GM12878 (cell line): ENCODE results near the gene HSBP1L1. TPM values are rescaled to one million over a fixed set of nuclear protein-coding genes. Genes with fewer than 3 reads are reported as not detected.

Source experiments
- ATAC-seq: fragments of 200-7000 bp; cut with Tn5 transposase; 3 replicates; pipeline ENCODE4 v1.9.1; 2020; ENCODE audit warnings: mild to moderate bottlenecking, moderate library complexity
- BruUV-seq: library from RNA; stranded (reverse); fragments of 400-500 nt; replicated peaks from 2 replicates; lab custom pipeline; 2021; lab: Mats Ljungman, UMichigan
- CTCF ChIA-PET: fragments of 300-600 bp; sonication (Branson Sonifier 250); formaldehyde crosslinking; extraction: SDS; loops from one replicate; lab custom pipeline; 2021; ENCODE audit warnings: inconsistent platforms; lab: Yijun Ruan, JAX
- POLR2A ChIA-PET: fragments of 350-600 bp; formaldehyde crosslinking; extraction: SDS; loops from one replicate; lab custom pipeline; 2021; ENCODE audit warnings: inconsistent platforms; lab: Charles Lee
- RAD21 ChIA-PET: fragments of 300-600 bp; sonication (Branson Sonifier 250); formaldehyde crosslinking; loops from one replicate; lab custom pipeline; 2023; ENCODE audit warnings: antibody characterized with exemption; ENCODE audit not compliant: unreplicated experiment; lab: Charles Lee
- SMC1A ChIA-PET: fragments of 300-600 bp; sonication (Branson Sonifier 250); formaldehyde crosslinking; loops from one replicate; lab custom pipeline; 2023; ENCODE audit not compliant: unreplicated experiment, uncharacterized antibody; lab: Charles Lee
- DNase-seq: peaks from one replicate; pipeline ENCODE4 v3.0.0-alpha.2; 2011; ENCODE audit warnings: low read depth, low spot score
- FAIRE-seq: peaks from 3 replicates; lab custom pipeline; 2011; peaks lifted over from hg19 to GRCh38; lab: Jason Lieb, UNC
- H2AFZ ChIP-seq: 2 replicates; pipeline ENCODE4 v1.6.0; 2011; ENCODE audit warnings: low read depth, low read length, control low read depth; ENCODE audit not compliant: control insufficient read depth
- H3K27ac ChIP-seq: 2 replicates; pipeline ENCODE4 v1.5.1; 2011; ENCODE audit warnings: control low read depth; ENCODE audit not compliant: control insufficient read depth, insufficient read depth
- H3K27me3 ChIP-seq, 2 experiments: replicated peaks in 1 of 2; 2 replicates each; pipeline versions ENCODE4 v1.6.0 to v1.6.1; 2011; ENCODE audit warnings: low read length in 1 of 2; ENCODE audit not compliant: control insufficient read depth in 2 of 2, insufficient read depth in 2 of 2
- H3K36me3 ChIP-seq, 2 experiments: 2 replicates each; pipeline ENCODE4 v1.5.1; 2011; ENCODE audit warnings: low read length in 1 of 2; ENCODE audit not compliant: control insufficient read depth in 2 of 2, insufficient read depth in 2 of 2
- H3K4me1 ChIP-seq: 2 replicates; pipeline ENCODE4 v1.6.1; 2011; ENCODE audit warnings: mild to moderate bottlenecking, low read length, moderate library complexity, mixed read lengths; ENCODE audit not compliant: control insufficient read depth, insufficient read depth
- H3K4me2 ChIP-seq: 2 replicates; pipeline ENCODE4 v1.6.0; 2011; ENCODE audit warnings: control low read depth; ENCODE audit not compliant: control insufficient read depth, insufficient read depth
- H3K4me3 ChIP-seq: fragments of 200-600 bp; sonication (generic); 2 replicates; pipeline ENCODE4 v1.5.1; 2016
- H3K79me2 ChIP-seq: 2 replicates; pipeline ENCODE4 v1.6.0; 2011; ENCODE audit warnings: low read length; ENCODE audit not compliant: control insufficient read depth, insufficient read depth
- H3K9ac ChIP-seq: 2 replicates; pipeline ENCODE4 v1.8.0; 2011; ENCODE audit warnings: low read length, control low read depth, mixed read lengths; ENCODE audit not compliant: control insufficient read depth, insufficient read depth
- H3K9me3 ChIP-seq: replicated peaks from 3 replicates; pipeline ENCODE4 v1.5.1; 2011; ENCODE audit warnings: mild to moderate bottlenecking, low read length; ENCODE audit not compliant: control insufficient read depth, insufficient read depth
- H4K20me1 ChIP-seq: 2 replicates; pipeline ENCODE4 v1.6.0; 2011; ENCODE audit not compliant: control insufficient read depth, insufficient read depth
- BACH1 ChIP-seq: fragments of 450-650 bp; IDR thresholded peaks from 2 replicates; pipeline ENCODE4 v1.6.1; 2017; ENCODE audit warnings: mild to moderate bottlenecking, borderline replicate concordance
- BCL3 ChIP-seq: IDR thresholded peaks from 2 replicates; pipeline ENCODE4 v1.6.1; 2011; ENCODE audit warnings: borderline replicate concordance, low read depth, mild to moderate bottlenecking, moderate library complexity, low read length; ENCODE audit not compliant: insufficient read depth, poor library complexity, severe bottlenecking
- CBX3 ChIP-seq: fragments of 200-600 bp; sonication (generic); IDR thresholded peaks from 2 replicates; pipeline ENCODE4 v1.6.1; 2016; ENCODE audit warnings: low read depth, borderline replicate concordance
- CHD1 ChIP-seq: IDR thresholded peaks from 2 replicates; pipeline ENCODE4 v1.6.1; 2012; ENCODE audit warnings: low read depth, low read length, improper control_type of control experiment
- HSF1 ChIP-seq: fragments of 150-350 bp; IDR thresholded peaks from 2 replicates; pipeline ENCODE4 v1.6.1; 2014; ENCODE audit warnings: mild to moderate bottlenecking, low read depth, low read length
- LARP7 ChIP-seq: fragments of 450-650 bp; IDR thresholded peaks from 2 replicates; pipeline ENCODE4 v1.6.1; 2017; ENCODE audit warnings: mild to moderate bottlenecking
- MTA3 ChIP-seq: IDR thresholded peaks from 2 replicates; pipeline ENCODE4 v1.6.1; 2012; ENCODE audit warnings: low read length, inconsistent platforms, borderline replicate concordance
- PAX5 ChIP-seq: IDR thresholded peaks from 2 replicates; pipeline ENCODE4 v1.6.1; 2011; ENCODE audit warnings: low read depth, low read length, borderline replicate concordance
- PAX8 ChIP-seq: fragments of 450-650 bp; IDR thresholded peaks from 2 replicates; pipeline ENCODE4 v1.6.1; 2017; ENCODE audit warnings: mild to moderate bottlenecking, moderate library complexity
- PML ChIP-seq: IDR thresholded peaks from 2 replicates; pipeline ENCODE4 v1.6.1; 2012; ENCODE audit warnings: low read length, inconsistent platforms
- SKIL ChIP-seq: fragments of 450-650 bp; IDR thresholded peaks from 2 replicates; pipeline ENCODE4 v1.6.1; 2017; ENCODE audit warnings: mild to moderate bottlenecking, low read depth, inconsistent platforms; ENCODE audit not compliant: poor library complexity, severe bottlenecking
- TARDBP ChIP-seq: IDR thresholded peaks from 2 replicates; pipeline ENCODE4 v1.6.1; 2016; ENCODE audit warnings: borderline replicate concordance
- ZBTB11 ChIP-seq: fragments of 450-650 bp; formaldehyde crosslinking; IDR thresholded peaks from 2 replicates; pipeline ENCODE4 v1.5.0; 2022; ENCODE audit warnings: mild to moderate bottlenecking, missing genetic modification characterization
- WGBS: methylation state at CpG from one replicate; pipeline ENCODE4 v1.1.6; 2016; ENCODE audit warnings: low lambda C conversion rate; ENCODE audit not compliant: insufficient replicate concordance, insufficient coverage; ENCODE audit errors: missing lambda C conversion rate; 5-methylcytosine and 5-hydroxymethylcytosine counted together
- in situ Hi-C: fragments of 300-500 bp; cut with MboI; formaldehyde crosslinking; loops from 9 replicates; pipeline ENCODE4 v1.14.3; 2018; ENCODE audit warnings: mixed read lengths
- intact Hi-C: fragments of 100-400 bp; cut with micrococcal nuclease; formaldehyde crosslinking; loops from one replicate; pipeline ENCODE4 v1.14.2; 2022; ENCODE audit not compliant: unreplicated experiment
- polyA plus RNA-seq, 11 experiments: library from polyadenylated mRNA; depleted of rRNA in 4 of 11; unstranded in 6 of 11; stranded (reverse) in 5 of 11; fragments of >200 nt; fragmentation: Nextera tagmentation in 4 of 11; fragmentation: Illumina TruSeq in 1 of 11; extraction: Ambion mirVana in 4 of 11; extraction: Trizol in 1 of 11; gene quantifications; 1 replicate in 1 of 11; 2 replicates in 10 of 11; pipeline versions ENCODE4 v1.2.1 to v1.2.3, GENCODE V29; 2011 to 2016; ENCODE audit warnings: inconsistent platforms in 2 of 11, missing spikeins in 2 of 11, low read depth in 1 of 11
- total RNA-seq, 4 experiments: library from RNA; depleted of rRNA in 3 of 4; stranded (reverse); fragments of >200 nt in 3 of 4; fragmentation: Illumina TruSeq in 1 of 4; extraction: Trizol in 1 of 4; gene quantifications; 2 replicates each; pipeline versions ENCODE4 v1.2.1 to v1.2.3, GENCODE V29; 2013 to 2021
- TF ChIP-seq, protein P1 (sequence below): fragments of 450-650 bp; IDR thresholded peaks from 2 replicates; pipeline ENCODE4 v1.6.1; 2014; ENCODE audit warnings: mild to moderate bottlenecking

HSBP1L1 gene
- total and polyA plus RNA-seq, 10 of the 15 experiments (the other 5 are each of a cell fraction or from before 2014, with no cell fraction given) = 0.97 to 14.0 (median 6.9) TPM; not detected in 1

- no TSS peak for BruUV-seq
- Histone ChIP-seq H3K4me1 (no peaks in the 10 kb centered on the region), H2AFZ (no peak overlapping the region), H3K27me3 (no peaks in the 10 kb centered on the region), H3K4me2 (no peak overlapping the region), H3K36me3 (peaks cover 0 to 23% of the 10 kb centered on the region in 2 experiments; a peak in 3 of 4 replicates), H3K4me3 (no peak overlapping the region), H4K20me1 (no peaks in the 10 kb centered on the region), H3K9ac (no peak overlapping the region), H3K27ac (no peak overlapping the region), H3K9me3 (peaks cover 5% of the 10 kb centered on the region; the same call in 1 of the 3 replicates), H3K79me2 (no peaks in the 10 kb centered on the region)
- in situ Hi-C loops (no loop called here), intact Hi-C loops (no loop called here)
- ChIA-PET CTCF (no interaction called here), SMC1A (no interaction called here), POLR2A (no interaction called here), RAD21 (no interaction called here)
- WGBS = 96% methylated on average over 23 of the region's 25 CpGs
- ATAC-seq (no peak), FAIRE-seq (no peak), DNase-seq (no peak)
- TF ChIP-seq PAX8 (no peak), BCL3 (no peak), ZBTB11 (no peak), CBX3 (no peak), HSF1 (no peak), CHD1 (no peak), MTA3 (no peak), PML (no peak), LARP7 (no peak), PAX5 (no peak), SKIL (no peak), TARDBP (no peak), BACH1 (no peak)
- TF ChIP-seq, protein P1, sequence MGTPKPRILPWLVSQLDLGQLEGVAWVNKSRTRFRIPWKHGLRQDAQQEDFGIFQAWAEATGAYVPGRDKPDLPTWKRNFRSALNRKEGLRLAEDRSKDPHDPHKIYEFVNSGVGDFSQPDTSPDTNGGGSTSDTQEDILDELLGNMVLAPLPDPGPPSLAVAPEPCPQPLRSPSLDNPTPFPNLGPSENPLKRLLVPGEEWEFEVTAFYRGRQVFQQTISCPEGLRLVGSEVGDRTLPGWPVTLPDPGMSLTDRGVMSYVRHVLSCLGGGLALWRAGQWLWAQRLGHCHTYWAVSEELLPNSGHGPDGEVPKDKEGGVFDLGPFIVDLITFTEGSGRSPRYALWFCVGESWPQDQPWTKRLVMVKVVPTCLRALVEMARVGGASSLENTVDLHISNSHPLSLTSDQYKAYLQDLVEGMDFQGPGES = no peak
Measured at GRCh38 chr18:79917853-79918614, 46.4 kb upstream of the HSBP1L1 start.
